Measurements from ENCODE around the gene TSPAN3. TPM values are rescaled to one million over a fixed set of nuclear protein-coding genes. Genes with fewer than 3 reads are reported as not detected.

Gene TSPAN3
- total RNA-seq, 2 donors from 2014 or later: 215 to 256 TPM

DNA sequence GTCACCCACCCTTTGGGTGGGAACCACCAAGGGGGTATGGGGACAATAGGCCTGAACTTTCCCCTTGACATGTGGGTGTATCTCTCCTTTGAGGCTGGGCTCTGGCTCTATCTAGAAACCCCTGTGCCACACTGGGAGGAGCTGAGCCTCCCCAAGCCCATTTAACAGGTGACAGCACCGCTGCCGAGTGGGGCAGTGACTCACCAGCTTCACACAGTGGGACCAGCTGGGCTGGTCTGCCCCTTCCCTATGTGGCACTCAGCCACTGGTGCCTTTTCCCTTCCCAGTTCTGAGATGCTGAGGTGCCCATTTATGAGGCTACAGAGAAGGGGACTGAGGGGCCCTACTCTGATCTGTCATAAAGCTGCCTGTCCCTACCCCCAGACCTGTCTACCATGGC is 70.9 kb downstream of the TSPAN3 start:
- H3K4me3 ChIP-seq: no peak overlapping the region
- H3K4me1 ChIP-seq (ENCODE audit: control insufficient read depth in 1 of 2, low read depth in 2 of 2): peaks cover 23 to 47% of the 10 kb centered on the region in 2 donors
- no peak overlapping the region for H3K27ac ChIP-seq
- no peak for DNase-seq (ENCODE audit: low spot score)
- H3K9me3 ChIP-seq: no peaks in the 10 kb centered on the region
- no peaks in the 10 kb centered on the region for H3K27me3 ChIP-seq (replicated peaks; ENCODE audit: insufficient read depth)
- no peaks in the 10 kb centered on the region for H3K36me3 ChIP-seq
- TF ChIP-seq, protein P1, sequence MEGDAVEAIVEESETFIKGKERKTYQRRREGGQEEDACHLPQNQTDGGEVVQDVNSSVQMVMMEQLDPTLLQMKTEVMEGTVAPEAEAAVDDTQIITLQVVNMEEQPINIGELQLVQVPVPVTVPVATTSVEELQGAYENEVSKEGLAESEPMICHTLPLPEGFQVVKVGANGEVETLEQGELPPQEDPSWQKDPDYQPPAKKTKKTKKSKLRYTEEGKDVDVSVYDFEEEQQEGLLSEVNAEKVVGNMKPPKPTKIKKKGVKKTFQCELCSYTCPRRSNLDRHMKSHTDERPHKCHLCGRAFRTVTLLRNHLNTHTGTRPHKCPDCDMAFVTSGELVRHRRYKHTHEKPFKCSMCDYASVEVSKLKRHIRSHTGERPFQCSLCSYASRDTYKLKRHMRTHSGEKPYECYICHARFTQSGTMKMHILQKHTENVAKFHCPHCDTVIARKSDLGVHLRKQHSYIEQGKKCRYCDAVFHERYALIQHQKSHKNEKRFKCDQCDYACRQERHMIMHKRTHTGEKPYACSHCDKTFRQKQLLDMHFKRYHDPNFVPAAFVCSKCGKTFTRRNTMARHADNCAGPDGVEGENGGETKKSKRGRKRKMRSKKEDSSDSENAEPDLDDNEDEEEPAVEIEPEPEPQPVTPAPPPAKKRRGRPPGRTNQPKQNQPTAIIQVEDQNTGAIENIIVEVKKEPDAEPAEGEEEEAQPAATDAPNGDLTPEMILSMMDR (IDR thresholded peaks at IDR 0.05): no peak
- no peak for ATAC-seq (ENCODE audit: insufficient number of reproducible peaks, low FRiP score, low read depth)

DNA sequence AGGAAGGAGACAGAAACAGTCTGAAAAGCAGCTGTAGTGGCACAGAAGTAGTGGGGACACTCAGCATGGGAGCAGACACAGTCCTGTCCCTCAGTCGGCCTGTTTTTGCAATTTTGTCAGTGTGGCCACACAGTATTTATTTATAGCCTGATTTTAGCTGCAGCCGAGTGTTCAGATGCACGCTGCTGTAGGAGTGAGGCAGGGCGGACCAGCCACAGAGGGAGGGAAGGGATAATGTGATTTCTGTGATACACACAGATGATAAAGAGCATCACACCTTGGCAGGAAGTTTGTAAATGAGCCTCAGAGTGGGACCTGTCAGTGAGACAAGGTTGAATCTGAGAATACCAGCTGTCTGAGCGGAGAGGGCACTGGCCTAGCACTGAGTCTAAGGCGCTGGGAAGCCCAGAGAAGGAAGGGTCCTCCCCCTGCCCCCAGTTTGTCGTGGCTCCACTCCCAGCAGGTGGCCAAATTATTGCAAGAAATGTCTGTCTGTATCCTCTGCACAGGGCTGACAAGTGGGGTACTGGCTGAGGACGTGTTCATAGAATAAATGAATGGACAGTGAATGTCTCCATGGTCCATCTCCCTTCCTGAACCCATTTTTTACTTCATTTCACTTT is 72.1 kb downstream of the TSPAN3 start:
- no peak overlapping the region for H3K4me3 ChIP-seq
- H3K27me3 ChIP-seq (replicated peaks; ENCODE audit: insufficient read depth): no peaks in the 10 kb centered on the region
- DNase-seq (ENCODE audit: low spot score): no peak
- no peaks in the 10 kb centered on the region for H3K36me3 ChIP-seq
- TF ChIP-seq, protein P1 (IDR thresholded peaks at IDR 0.05): no peak
- no peak overlapping the region for H3K27ac ChIP-seq
- H3K9me3 ChIP-seq: no peaks in the 10 kb centered on the region
- no peak for ATAC-seq (ENCODE audit: insufficient number of reproducible peaks, low FRiP score, low read depth)
- H3K4me1 ChIP-seq (ENCODE audit: control insufficient read depth in 1 of 2, low read depth in 2 of 2): peaks cover 25 to 55% of the 10 kb centered on the region in 2 donors

DNA sequence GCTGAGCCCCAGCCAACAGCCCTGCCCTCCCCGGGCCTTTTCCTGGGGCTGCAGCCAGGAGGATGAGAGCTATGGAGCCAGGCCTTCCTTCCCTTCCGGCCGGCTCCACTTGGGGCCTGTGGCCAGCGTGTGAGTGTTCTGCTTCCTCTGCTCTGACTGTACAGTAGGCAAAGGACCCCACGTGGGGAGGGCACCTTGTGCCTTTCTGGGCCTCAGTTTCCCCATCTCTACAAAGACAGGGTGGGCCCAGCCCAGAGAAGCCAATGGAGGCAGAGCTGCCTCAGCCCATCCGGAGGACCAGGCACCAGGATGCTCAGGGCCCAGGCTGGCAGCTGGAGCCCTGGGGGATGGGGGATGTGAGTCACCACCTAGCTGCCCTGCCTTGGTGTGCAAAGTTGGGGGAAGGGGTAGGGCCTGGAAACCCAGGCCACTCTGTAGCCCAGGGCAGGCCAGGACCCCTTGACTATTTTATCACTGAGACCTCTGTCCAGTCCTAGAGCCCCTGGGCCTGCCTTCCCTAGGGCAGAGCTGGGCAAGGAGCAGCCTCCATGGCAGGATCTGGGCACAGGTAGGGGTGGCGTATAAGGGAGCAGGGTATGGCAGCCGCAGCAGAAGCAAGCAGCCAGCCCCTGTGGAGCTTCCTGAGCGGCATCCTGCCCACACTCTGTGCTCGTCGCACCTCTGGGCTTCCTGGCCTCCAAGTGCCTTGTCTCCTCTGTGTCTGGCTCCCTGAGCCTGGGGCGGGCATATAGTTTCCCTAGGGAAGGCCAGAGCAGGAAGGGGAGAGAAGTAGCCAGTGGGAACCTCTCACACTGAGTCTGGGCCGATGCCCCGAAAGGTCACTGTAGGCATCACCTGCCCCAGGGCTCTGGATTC is 74.1 kb downstream of the TSPAN3 start:
- Histone ChIP-seq H3K36me3 (no peaks in the 10 kb centered on the region), H3K9me3 (no peaks in the 10 kb centered on the region), H3K27ac (peak overlapping the region; percentile 92 to 95), H3K4me1 (ENCODE audit: control insufficient read depth in 1 of 2, low read depth in 2 of 2) (peaks cover 22 to 45% of the 10 kb centered on the region in 2 donors), H3K4me3 (peak overlapping the region; percentile 64), H3K27me3 (replicated peaks; ENCODE audit: insufficient read depth) (no peaks in the 10 kb centered on the region)
- ATAC-seq (ENCODE audit: insufficient number of reproducible peaks, low FRiP score, low read depth) (no peak), DNase-seq (ENCODE audit: low spot score) (no peak)
- TF ChIP-seq, protein P1 (IDR thresholded peaks at IDR 0.05): no peak

DNA sequence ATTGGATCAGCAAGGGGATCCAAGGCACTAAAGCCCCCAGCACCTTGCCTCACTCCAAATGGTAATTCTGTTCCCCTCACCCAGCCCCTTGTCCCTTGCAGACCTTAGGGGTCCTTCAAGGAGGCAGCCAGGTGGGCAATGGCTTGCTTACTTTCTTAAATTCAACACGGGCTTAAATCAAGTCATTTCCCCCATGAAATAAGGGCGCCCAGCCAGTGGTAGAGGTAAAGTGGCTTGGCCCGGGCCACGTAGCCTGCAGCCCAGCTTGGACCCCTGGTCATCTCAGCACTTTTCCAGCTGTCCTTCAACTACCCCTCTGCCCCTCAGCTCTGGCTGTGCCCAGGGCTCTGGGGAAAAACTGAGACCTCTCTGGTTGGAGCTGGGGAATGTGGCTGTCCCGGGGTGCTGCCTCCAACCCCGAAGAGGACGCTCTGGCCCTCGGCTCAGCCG is 74.8 kb downstream of the TSPAN3 start:
- Histone ChIP-seq H3K4me1 (ENCODE audit: control insufficient read depth in 1 of 2, low read depth in 2 of 2) (peaks cover 22 to 45% of the 10 kb centered on the region in 2 donors), H3K4me3 (peak overlapping the region; percentile 64), H3K9me3 (no peaks in the 10 kb centered on the region), H3K27ac (peak overlapping the region; percentile 92 to 95), H3K36me3 (no peaks in the 10 kb centered on the region), H3K27me3 (replicated peaks; ENCODE audit: insufficient read depth) (no peaks in the 10 kb centered on the region)
- ATAC-seq (ENCODE audit: insufficient number of reproducible peaks, low FRiP score, low read depth) (no peak), DNase-seq (ENCODE audit: low spot score) (no peak)
- TF ChIP-seq, protein P1 (IDR thresholded peaks at IDR 0.05): no peak

All from thoracic aorta (tissue), 2 donors.